Common myeloid progenitor, CD34-positive (primary cell): Measurements from ENCODE around the gene CALM1.

Source experiments
- CTCF ChIA-PET: fragments of 350-600 bp; sonication (Branson Sonifier 250); formaldehyde crosslinking; loops from one replicate; lab custom pipeline; 2021; ENCODE audit warnings: antibody characterized with exemption; lab: Charles Lee
- POLR2A ChIA-PET: fragments of 350-600 bp; sonication (Branson Sonifier 250); formaldehyde crosslinking; loops from one replicate; lab custom pipeline; 2021; ENCODE audit warnings: antibody characterized with exemption; lab: Charles Lee
- DNase-seq, 3 donors: peaks; one replicate each; pipeline versions ENCODE4 v3.0.0 to v3.0.0-alpha.2; 2013
- H3K27ac ChIP-seq, 2 experiments: 1 replicate in 1 of 2; 2 replicates in 1 of 2; pipeline ENCODE4 v1.7.0; 2013; ENCODE audit warnings: inconsistent platforms in 2 of 2, low read length in 2 of 2, mild to moderate bottlenecking in 2 of 2, low read depth in 1 of 2, moderate library complexity in 1 of 2; ENCODE audit not compliant: severe bottlenecking in 2 of 2, insufficient read depth in 1 of 2, poor library complexity in 1 of 2
- H3K27me3 ChIP-seq, 5 experiments: replicated peaks in 2 of 5; 1 replicate in 3 of 5; 2 replicates in 2 of 5; pipeline versions ENCODE4 v1.6.1 to v1.7.0; 2013; ENCODE audit warnings: low read length in 4 of 5, mild to moderate bottlenecking in 2 of 5, moderate library complexity in 2 of 5, inconsistent platforms in 1 of 5; ENCODE audit not compliant: insufficient read depth in 5 of 5, control insufficient read depth in 4 of 5
- H3K36me3 ChIP-seq, 4 experiments: 1 replicate in 2 of 4; 2 replicates in 2 of 4; pipeline versions ENCODE4 v1.6.1 to v1.7.0; 2013; ENCODE audit warnings: low read length in 3 of 4, control low read depth in 1 of 4, mild to moderate bottlenecking in 1 of 4; ENCODE audit not compliant: control insufficient read depth in 4 of 4, insufficient read depth in 4 of 4
- H3K4me1 ChIP-seq, 4 experiments: 1 replicate in 3 of 4; 2 replicates in 1 of 4; pipeline versions ENCODE4 v1.6.1 to v1.7.1; 2013; ENCODE audit warnings: low read length in 3 of 4, mild to moderate bottlenecking in 3 of 4, control low read depth in 1 of 4, inconsistent platforms in 1 of 4, moderate library complexity in 1 of 4; ENCODE audit not compliant: control insufficient read depth in 4 of 4, insufficient read depth in 4 of 4; ENCODE audit errors: control extremely low read depth in 1 of 4
- H3K4me3 ChIP-seq, 7 experiments: 1 replicate in 4 of 7; 2 replicates in 3 of 7; pipeline versions ENCODE4 v1.5.1 to v1.7.0; 2013; ENCODE audit warnings: mild to moderate bottlenecking in 7 of 7, low read length in 6 of 7, moderate library complexity in 6 of 7, inconsistent platforms in 2 of 7, low read depth in 2 of 7, control low read depth in 1 of 7; ENCODE audit not compliant: insufficient read depth in 4 of 7, control insufficient read depth in 1 of 7; ENCODE audit errors: extremely low read depth in 1 of 7
- H3K9me3 ChIP-seq, 5 experiments: 1 replicate in 4 of 5; 2 replicates in 1 of 5; pipeline versions ENCODE4 v1.6.1 to v1.7.1; 2013; ENCODE audit warnings: low read length in 4 of 5, mild to moderate bottlenecking in 2 of 5, inconsistent platforms in 1 of 5, low read depth in 1 of 5, moderate library complexity in 1 of 5; ENCODE audit not compliant: control insufficient read depth in 4 of 5, insufficient read depth in 2 of 5; ENCODE audit errors: control extremely low read depth in 1 of 5
- WGBS: methylation state at CpG from one replicate; pipeline ENCODE4 v1.1.5; 2013; ENCODE audit not compliant: insufficient coverage; 5-methylcytosine and 5-hydroxymethylcytosine counted together

CALM1 gene

DNA sequence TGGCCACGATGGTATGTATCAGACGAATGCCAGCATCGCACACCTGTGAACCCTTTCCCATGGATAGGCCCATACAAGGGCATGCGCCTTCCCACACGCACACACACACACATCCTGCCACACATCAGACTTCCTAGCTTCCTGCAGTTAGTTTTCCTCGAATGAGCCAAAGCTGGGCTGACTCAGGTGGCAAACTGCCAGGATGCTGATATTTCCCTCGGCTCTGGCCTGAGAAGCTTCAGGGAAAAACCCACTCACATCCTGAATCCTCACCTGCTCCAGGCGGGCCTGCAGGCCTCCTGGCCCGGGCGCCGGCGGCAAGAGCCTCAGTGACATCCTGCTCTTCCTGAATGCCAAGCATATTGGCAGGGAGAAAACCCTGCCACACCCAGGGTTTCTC lies 22.4 kb downstream of the CALM1 start:
- Histone ChIP-seq H3K27ac (no peak overlapping the region), H3K9me3 (peaks cover 0 to 2% (median 0%) of the 10 kb centered on the region in 5 experiments), H3K4me3 (no peak overlapping the region), H3K36me3 (no peaks in the 10 kb centered on the region), H3K4me1 (peaks cover 0 to 3% (median 0%) of the 10 kb centered on the region in 4 experiments), H3K27me3 (no peaks in the 10 kb centered on the region)
- no peak for DNase-seq
- 61% methylated on average over 3 of the region's 12 CpGs for WGBS
- POLR2A ChIA-PET: no interaction called here
- CTCF ChIA-PET: interaction anchor here (0.6 to 1.2 kb wide), 5 partner anchors 10 to 404 kb away, joined by 3 to 4 read pairs (median 3); no protein-coding TSS in a partner anchor

DNA sequence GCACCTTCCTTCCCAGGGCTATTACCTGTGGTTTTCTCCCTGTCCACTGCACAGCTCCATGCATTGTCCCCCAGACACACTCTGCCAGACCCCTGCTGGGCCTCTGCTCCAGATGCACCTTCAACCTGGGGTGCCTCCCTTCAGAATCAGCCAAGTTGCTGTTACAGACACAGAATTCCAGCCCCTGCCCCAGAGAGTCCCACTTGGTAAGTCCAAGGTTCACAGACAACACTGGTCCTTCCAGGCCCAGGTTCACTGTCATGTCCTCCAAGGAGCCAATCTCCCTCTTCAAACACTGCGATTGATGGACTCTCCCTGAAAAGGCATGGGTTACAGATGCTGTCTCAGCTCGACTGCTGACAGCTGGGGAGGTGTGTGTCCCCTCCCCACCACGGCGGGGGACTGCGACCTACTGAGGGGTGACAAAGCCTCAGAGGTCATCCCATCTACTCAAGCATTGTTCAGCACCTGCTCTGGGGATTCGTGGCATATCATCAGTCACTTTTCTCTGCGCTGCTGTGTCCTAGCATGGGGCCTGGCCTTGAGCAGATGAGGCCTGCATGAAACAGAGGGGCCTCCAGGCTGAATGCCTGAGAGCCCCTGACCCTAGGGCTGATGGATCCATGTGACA lies 24.3 kb downstream of the CALM1 start:
- WGBS: 96% methylated on average over 7 of the region's 7 CpGs
- CTCF ChIA-PET: no interaction called here
- Histone ChIP-seq H3K9me3 (peaks cover 0 to 2% (median 0%) of the 10 kb centered on the region in 5 experiments), H3K4me3 (no peak overlapping the region), H3K27me3 (no peaks in the 10 kb centered on the region), H3K36me3 (no peaks in the 10 kb centered on the region), H3K27ac (no peak overlapping the region), H3K4me1 (peaks cover 0 to 3% (median 0%) of the 10 kb centered on the region in 4 experiments)
- no peak for DNase-seq
- POLR2A ChIA-PET: interaction anchor here (0.6 kb wide), 1 partner anchor 10 kb away, joined by 3 read pairs; no protein-coding TSS in a partner anchor

DNA sequence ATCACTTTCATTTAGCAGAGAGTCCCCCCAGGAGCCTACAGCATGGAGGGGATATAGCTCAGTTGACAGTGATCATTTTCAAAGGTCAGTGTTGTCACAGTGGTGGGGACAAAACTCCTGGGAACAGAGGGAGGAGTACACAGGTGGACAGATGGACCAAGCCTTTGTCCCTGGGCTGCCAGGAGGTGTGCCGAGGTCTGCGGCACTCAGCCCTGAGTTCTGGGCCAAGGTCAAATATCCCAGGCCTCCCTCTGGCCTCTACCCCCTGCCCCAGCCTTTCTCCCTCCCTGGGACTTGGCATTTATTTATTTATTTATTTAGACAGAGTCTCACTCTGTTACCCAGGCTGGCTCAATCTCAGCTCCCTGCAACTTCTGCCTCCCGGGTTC lies 24.8 kb downstream of the CALM1 start:
- DNase-seq: no peak
- ChIA-PET CTCF (no interaction called here), POLR2A (interaction anchor here (0.6 to 0.7 kb wide), 2 partner anchors 10 to 73 kb away, joined by 3 read pairs; no protein-coding TSS in a partner anchor)
- Histone ChIP-seq H3K4me3 (no peak overlapping the region), H3K9me3 (peaks cover 0 to 2% (median 0%) of the 10 kb centered on the region in 5 experiments), H3K4me1 (peaks cover 0 to 2% (median 0%) of the 10 kb centered on the region in 4 experiments), H3K36me3 (no peaks in the 10 kb centered on the region), H3K27ac (no peak overlapping the region), H3K27me3 (no peaks in the 10 kb centered on the region)
- WGBS: 100% methylated on average over 3 of the region's 3 CpGs

DNA sequence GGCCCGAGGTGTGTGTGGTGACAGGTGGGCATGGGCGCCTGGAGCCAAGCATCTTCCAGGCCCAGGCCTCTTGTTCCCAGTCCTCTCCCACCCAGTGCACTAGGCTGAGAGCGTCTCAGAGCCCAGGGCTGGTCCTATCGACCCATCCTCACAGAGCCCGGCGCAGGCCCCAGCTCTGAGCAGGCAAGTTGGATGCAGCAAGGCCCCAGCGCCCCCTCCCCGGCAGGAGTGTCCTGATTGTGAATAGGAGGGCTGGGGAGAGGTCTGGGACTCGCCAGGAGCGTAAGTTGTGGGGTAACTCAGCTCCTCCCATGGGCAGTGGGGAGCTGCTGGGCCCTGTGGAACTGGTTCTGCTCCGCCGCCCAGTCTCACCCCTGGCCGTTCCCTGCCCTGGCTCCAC lies 26.3 kb downstream of the CALM1 start:
- ChIA-PET POLR2A (no interaction called here), CTCF (interaction anchor here (2.5 kb wide), 1 partner anchor 11 kb away, joined by 6 read pairs; no protein-coding TSS in a partner anchor)
- H3K4me3 ChIP-seq: no peak overlapping the region
- no peaks in the 10 kb centered on the region for H3K27me3 ChIP-seq
- no peak overlapping the region for H3K27ac ChIP-seq
- WGBS: 96% methylated on average over 13 of the region's 13 CpGs
- H3K9me3 ChIP-seq: no peaks in the 10 kb centered on the region
- no peaks in the 10 kb centered on the region for H3K36me3 ChIP-seq
- DNase-seq: no peak
- no peaks in the 10 kb centered on the region for H3K4me1 ChIP-seq

DNA sequence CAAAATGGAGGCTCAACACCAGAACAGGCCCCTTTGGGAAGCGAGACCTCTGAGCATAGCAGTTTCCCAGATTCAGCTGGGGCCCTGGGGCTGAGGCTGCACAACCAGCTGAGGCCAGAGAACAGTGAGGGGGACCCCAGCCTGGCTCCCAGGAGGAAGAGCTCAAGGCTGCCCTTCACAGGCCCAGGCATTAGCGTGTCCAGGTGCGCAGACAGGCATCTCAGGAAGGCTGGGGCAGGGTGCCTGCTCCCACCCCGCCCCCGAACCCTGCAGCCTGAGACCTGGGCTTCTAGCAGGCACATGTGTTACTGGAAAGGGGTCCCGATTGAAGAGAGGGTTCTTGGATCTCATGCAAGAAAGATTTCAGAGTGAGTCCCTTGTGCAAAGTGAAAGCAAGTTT lies 27.2 kb downstream of the CALM1 start:
- ChIA-PET POLR2A (no interaction called here), CTCF (interaction anchor here (1.2 to 2.5 kb wide), 2 partner anchors 10 to 24 kb away, joined by 3 to 6 read pairs; no protein-coding TSS in a partner anchor)
- Histone ChIP-seq H3K27me3 (no peaks in the 10 kb centered on the region), H3K4me3 (no peak overlapping the region), H3K36me3 (no peaks in the 10 kb centered on the region), H3K9me3 (no peaks in the 10 kb centered on the region), H3K4me1 (no peaks in the 10 kb centered on the region), H3K27ac (no peak overlapping the region)
- WGBS: 94% methylated on average over 6 of the region's 6 CpGs
- DNase-seq: no peak

DNA sequence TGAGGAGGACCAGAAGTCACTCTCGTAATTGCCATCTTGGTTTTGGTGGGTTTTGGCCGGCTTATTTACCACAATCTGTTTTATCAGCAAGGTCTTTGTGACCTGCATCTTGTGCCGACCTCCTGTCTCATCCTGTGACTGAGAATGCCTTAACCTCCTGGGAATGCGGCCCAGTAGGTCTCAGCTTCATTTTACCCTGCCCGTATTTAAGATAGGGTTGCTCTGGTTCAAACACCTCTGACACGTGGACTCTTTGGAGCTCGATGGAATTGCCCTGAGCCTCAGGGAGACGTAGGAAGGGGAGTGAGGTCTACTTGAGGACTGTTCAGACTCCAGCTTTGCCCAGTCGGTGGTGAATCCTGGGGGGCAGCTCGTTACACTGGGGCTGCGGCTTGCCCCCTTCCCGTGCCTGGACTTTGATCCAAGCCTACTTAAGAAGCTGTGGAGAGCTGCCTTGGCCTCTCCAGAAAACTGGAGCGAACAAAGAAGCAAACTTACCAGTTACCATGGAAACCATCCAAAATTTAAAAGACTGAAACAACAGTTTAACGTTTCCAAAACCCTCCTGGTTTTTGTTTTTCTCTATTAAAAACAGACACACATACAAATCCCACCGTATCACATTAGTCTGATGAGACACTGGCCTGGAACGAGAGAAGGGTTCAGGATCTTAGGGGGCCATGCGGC lies 28.0 kb downstream of the CALM1 start:
- ChIA-PET POLR2A (no interaction called here), CTCF (interaction anchor here (1.2 to 2.5 kb wide), 3 partner anchors 9 to 25 kb away, joined by 3 to 6 read pairs (median 5); no protein-coding TSS in a partner anchor)
- 87% methylated on average over 9 of the region's 17 CpGs for WGBS
- Histone ChIP-seq H3K9me3 (no peaks in the 10 kb centered on the region), H3K27me3 (no peaks in the 10 kb centered on the region), H3K36me3 (no peaks in the 10 kb centered on the region), H3K4me1 (no peaks in the 10 kb centered on the region), H3K4me3 (no peak overlapping the region), H3K27ac (no peak overlapping the region)
- no peak for DNase-seq

DNA sequence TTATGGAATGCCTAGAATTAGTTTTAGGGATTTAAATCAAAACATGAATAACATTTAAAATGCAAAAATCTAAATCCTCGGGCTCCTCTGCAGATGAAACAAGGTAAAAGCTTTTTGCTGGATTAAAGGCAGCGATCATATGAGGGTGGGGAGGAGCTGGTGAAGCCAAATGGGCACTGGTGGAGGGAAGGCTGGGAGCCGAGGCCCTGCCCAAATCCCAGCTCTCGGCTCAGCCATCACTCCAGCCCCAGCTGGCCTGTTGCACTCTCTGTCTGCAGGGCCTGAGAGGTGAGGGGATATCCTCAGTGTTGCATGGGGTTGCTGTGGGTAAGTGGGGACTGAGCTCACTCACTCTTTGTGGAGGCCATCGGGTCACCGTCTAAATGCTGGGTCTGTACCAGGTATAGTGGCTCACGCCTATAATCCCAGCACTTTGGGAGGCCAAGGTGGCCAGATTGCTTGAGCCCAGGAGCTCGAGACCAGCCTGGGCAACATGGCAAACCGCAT lies 28.6 kb downstream of the CALM1 start:
- no peaks in the 10 kb centered on the region for H3K9me3 ChIP-seq
- 94% methylated on average over 7 of the region's 9 CpGs for WGBS
- no peak for DNase-seq
- H3K27ac ChIP-seq: no peak overlapping the region
- POLR2A ChIA-PET: no interaction called here
- no peaks in the 10 kb centered on the region for H3K4me1 ChIP-seq
- CTCF ChIA-PET: interaction anchor here (1.2 to 2.5 kb wide), 2 partner anchors 8 to 26 kb away, joined by 5 to 6 read pairs; no protein-coding TSS in a partner anchor
- no peaks in the 10 kb centered on the region for H3K27me3 ChIP-seq
- no peak overlapping the region for H3K4me3 ChIP-seq
- no peaks in the 10 kb centered on the region for H3K36me3 ChIP-seq
